ENCODE data around the gene QSER1. TPM values are rescaled to one million over a fixed set of nuclear protein-coding genes. Genes with fewer than 3 reads are reported as not detected.
"Not testable (repeated sequence)": the region's sequence is repeated elsewhere in the genome, so short reads cannot be mapped to it uniquely, and the experiment has no call there.

The QSER1 gene
- total RNA-seq, 1 experiment from 2014 or later, result 111 TPM

DNA sequence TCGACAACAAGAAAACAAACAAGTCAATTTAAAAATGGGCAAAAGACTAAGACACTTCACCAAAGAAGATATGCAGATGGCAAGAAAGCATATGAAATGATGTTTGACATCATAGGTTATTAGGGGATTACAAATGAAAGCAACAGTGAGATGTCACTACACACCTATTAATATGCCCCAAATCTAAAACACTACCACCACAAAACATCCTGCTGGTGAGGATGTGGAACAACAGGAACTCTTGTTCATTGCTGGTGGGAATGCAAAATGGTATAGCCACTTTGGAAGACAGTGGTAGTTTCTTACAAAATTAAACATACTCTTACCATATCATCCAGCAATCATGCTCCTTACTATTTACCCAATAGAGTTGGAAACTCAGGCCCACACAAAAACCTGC lies 33.9 kb upstream of the QSER1 start:
- Histone ChIP-seq H3K27me3 (replicated peaks; ENCODE audit: insufficient read depth, low read depth, low read length, poor library complexity) (no peaks in the 10 kb centered on the region), H3K4me3 (ENCODE audit: low read depth, low read length, poor library complexity, severe bottlenecking) (no peak overlapping the region), H3K27ac (ENCODE audit: low read depth, low read length, poor library complexity, severe bottlenecking) (no peak overlapping the region), H3K36me3 (ENCODE audit: insufficient read depth, low read length, poor library complexity, severe bottlenecking) (no peaks in the 10 kb centered on the region), H3K9me3 (ENCODE audit: low read depth, low read length, poor library complexity, severe bottlenecking) (no peaks in the 10 kb centered on the region), H3K4me1 (ENCODE audit: insufficient read depth, low read length, poor library complexity, severe bottlenecking) (no peaks in the 10 kb centered on the region)
- intact Hi-C loops (cut with micrococcal nuclease; ENCODE audit: unreplicated experiment), result no loop called here
- peak; percentile 31 for DNase-seq (ENCODE audit: low spot score)
- POLR2A ChIA-PET (ENCODE audit: low non-redundant PET), result no interaction called here
- BruUV-seq (replicated peaks), result no TSS peak
- CTCF ChIA-PET, result no interaction called here
- TF ChIP-seq EZH2 (IDR thresholded peaks at IDR 0.05; ENCODE audit: borderline replicate concordance, low read depth, low read length, poor library complexity, severe bottlenecking) (no peak), CTCF (conservative IDR thresholded peaks at IDR 0.05; ENCODE audit: low read depth, low read length) (peak; percentile 34; the same call in 1 of the 2 replicates)

- CTCF ChIA-PET, result no interaction called here
- no TSS peak for BruUV-seq (replicated peaks)
Observed at GRCh38 chr11:32861850-32862577, 30.6 kb upstream of the QSER1 start.

GRCh38 chr11:32864555-32864954 lies 28.1 kb upstream of the QSER1 start:
- CTCF ChIA-PET, result no interaction called here
- H3K36me3 ChIP-seq (ENCODE audit: insufficient read depth, low read length, poor library complexity, severe bottlenecking), result no peaks in the 10 kb centered on the region
- no TSS peak for BruUV-seq (replicated peaks)
- no peak overlapping the region for H3K27ac ChIP-seq (ENCODE audit: low read depth, low read length, poor library complexity, severe bottlenecking)
- TF ChIP-seq EZH2 (IDR thresholded peaks at IDR 0.05; ENCODE audit: borderline replicate concordance, low read depth, low read length, poor library complexity, severe bottlenecking), result no peak
- POLR2A ChIA-PET (ENCODE audit: low non-redundant PET), result no interaction called here
- no peaks in the 10 kb centered on the region for H3K4me1 ChIP-seq (ENCODE audit: insufficient read depth, low read length, poor library complexity, severe bottlenecking)
- no peak overlapping the region for H3K4me3 ChIP-seq (ENCODE audit: low read depth, low read length, poor library complexity, severe bottlenecking)
- no peak for DNase-seq (ENCODE audit: low spot score)
- intact Hi-C loops (cut with micrococcal nuclease; ENCODE audit: unreplicated experiment), result no loop called here
- no peaks in the 10 kb centered on the region for H3K27me3 ChIP-seq (replicated peaks; ENCODE audit: insufficient read depth, low read depth, low read length, poor library complexity)
- H3K9me3 ChIP-seq (ENCODE audit: low read depth, low read length, poor library complexity, severe bottlenecking), result no peaks in the 10 kb centered on the region

More at GRCh38 chr11:32861850-32862577, 30.6 kb upstream of the QSER1 start:
- Histone ChIP-seq H3K4me3 (ENCODE audit: low read depth, low read length, poor library complexity, severe bottlenecking) (no peak overlapping the region), H3K36me3 (ENCODE audit: insufficient read depth, low read length, poor library complexity, severe bottlenecking) (no peaks in the 10 kb centered on the region), H3K27ac (ENCODE audit: low read depth, low read length, poor library complexity, severe bottlenecking) (no peak overlapping the region), H3K9me3 (ENCODE audit: low read depth, low read length, poor library complexity, severe bottlenecking) (no peaks in the 10 kb centered on the region), H3K27me3 (replicated peaks; ENCODE audit: insufficient read depth, low read depth, low read length, poor library complexity) (no peaks in the 10 kb centered on the region), H3K4me1 (ENCODE audit: insufficient read depth, low read length, poor library complexity, severe bottlenecking) (no peaks in the 10 kb centered on the region)
- intact Hi-C loops (cut with micrococcal nuclease; ENCODE audit: unreplicated experiment), result no loop called here
- DNase-seq (ENCODE audit: low spot score), result no peak
- POLR2A ChIA-PET (ENCODE audit: low non-redundant PET), result no interaction called here
- TF ChIP-seq CTCF (conservative IDR thresholded peaks at IDR 0.05; ENCODE audit: low read depth, low read length), result no peak
- no peak for TF ChIP-seq EZH2 (IDR thresholded peaks at IDR 0.05; ENCODE audit: borderline replicate concordance, low read depth, low read length, poor library complexity, severe bottlenecking)

DNA sequence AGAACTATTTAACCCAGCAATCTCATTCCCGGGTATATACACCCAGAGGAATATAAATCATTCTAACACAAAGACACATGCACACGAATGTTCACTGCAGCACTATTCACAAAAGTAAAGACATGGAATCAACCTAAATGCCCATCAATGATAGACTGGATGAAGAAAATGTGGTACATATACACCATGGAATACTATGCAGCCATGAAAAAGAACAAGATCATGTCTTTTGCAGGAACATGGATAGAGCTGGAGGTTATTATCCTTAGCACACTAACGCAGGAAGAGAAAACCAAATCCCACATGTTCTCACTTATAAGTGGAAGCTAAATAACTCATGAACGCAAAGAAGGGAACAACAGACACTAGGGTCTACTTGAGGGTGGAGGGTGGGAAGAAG lies 23.9 kb upstream of the QSER1 start:
- H3K4me3 ChIP-seq (ENCODE audit: low read depth, low read length, poor library complexity, severe bottlenecking); BruUV-seq (replicated peaks); CTCF ChIA-PET; POLR2A ChIA-PET (ENCODE audit: low non-redundant PET); H3K36me3 ChIP-seq (ENCODE audit: insufficient read depth, low read length, poor library complexity, severe bottlenecking); intact Hi-C loops (cut with micrococcal nuclease; ENCODE audit: unreplicated experiment); DNase-seq (ENCODE audit: low spot score); H3K27ac ChIP-seq (ENCODE audit: low read depth, low read length, poor library complexity, severe bottlenecking); H3K9me3 ChIP-seq (ENCODE audit: low read depth, low read length, poor library complexity, severe bottlenecking); H3K4me1 ChIP-seq (ENCODE audit: insufficient read depth, low read length, poor library complexity, severe bottlenecking): not testable (repeated sequence)
- peaks cover 12% of the 10 kb centered on the region for H3K27me3 ChIP-seq (replicated peaks; ENCODE audit: insufficient read depth, low read depth, low read length, poor library complexity)
